SK-N-SH (cell line): ENCODE measurements around the gene P2RY8. TPM values are rescaled to one million over a fixed set of nuclear protein-coding genes. Genes with fewer than 3 reads are reported as not detected.

ENCODE experiments used
- CTCF ChIA-PET: fragments of 300-600, 350-600 bp; formaldehyde crosslinking; extraction: SDS; loops from one replicate; lab custom pipeline; 2021; lab: Yijun Ruan, JAX
- POLR2A ChIA-PET: fragments of 350-600 bp; sonication (Branson Sonifier 250); formaldehyde crosslinking; extraction: SDS; loops from one replicate; lab custom pipeline; 2020; ENCODE audit warnings: antibody characterized with exemption, inconsistent platforms; lab: Yijun Ruan, JAX
- DNase-seq: peaks from one replicate; pipeline ENCODE4 v3.0.0; 2012
- H2AFZ ChIP-seq: fragments of 200-600 bp; sonication (generic); 2 replicates; pipeline ENCODE4 v1.8.1; 2016; ENCODE audit warnings: antibody characterized with exemption, mild to moderate bottlenecking, low read depth
- H3F3A ChIP-seq: fragments of 200-600 bp; sonication (generic); replicated peaks from 2 replicates; pipeline ENCODE3; 2016; ENCODE audit warnings: antibody characterized with exemption, mild to moderate bottlenecking; ENCODE audit not compliant: insufficient read depth
- H3K27ac ChIP-seq, 2 experiments: fragments of 200-500 bp in 1 of 2; fragments of 200-600 bp in 1 of 2; sonication (Bioruptor generic) in 1 of 2; sonication (generic), shearing (Covaris generic) in 1 of 2; 2 replicates each; pipeline versions ENCODE4 v1.5.1 to v1.6.1; 2014 to 2016; ENCODE audit warnings: low read depth in 2 of 2, inconsistent platforms in 1 of 2, low read length in 1 of 2, mild to moderate bottlenecking in 1 of 2, mixed read lengths in 1 of 2
- H3K27me3 ChIP-seq: fragments of 200-600 bp; sonication (generic), shearing (Covaris generic); 2 replicates; pipeline ENCODE4 v1.6.1; 2016; ENCODE audit warnings: mixed run types; ENCODE audit not compliant: insufficient read depth
- H3K36me3 ChIP-seq, 2 experiments: fragments of 200-500 bp in 1 of 2; fragments of 200-600 bp in 1 of 2; sonication (Bioruptor generic) in 1 of 2; sonication (generic) in 1 of 2; replicated peaks in 1 of 2; 2 replicates each; pipeline versions ENCODE3 to v1.5.1; 2014 to 2016; ENCODE audit warnings: low read length in 1 of 2, mild to moderate bottlenecking in 1 of 2; ENCODE audit not compliant: insufficient read depth in 2 of 2, control insufficient read depth in 1 of 2
- H3K4me1 ChIP-seq, 2 experiments: fragments of 200-500 bp in 1 of 2; fragments of 200-600 bp in 1 of 2; sonication (Bioruptor generic) in 1 of 2; sonication (generic), shearing (Covaris generic) in 1 of 2; 2 replicates each; pipeline versions ENCODE4 v1.5.1 to v1.6.1; 2014 to 2016; ENCODE audit warnings: low read depth in 1 of 2, low read length in 1 of 2, mixed run types in 1 of 2; ENCODE audit not compliant: insufficient read depth in 2 of 2, control insufficient read depth in 1 of 2
- H3K4me2 ChIP-seq: fragments of 200-600 bp; sonication (generic), shearing (Covaris generic); 2 replicates; pipeline ENCODE4 v1.6.1; 2017; ENCODE audit warnings: mixed run types
- H3K4me3 ChIP-seq, 2 experiments: fragments of 200-500 bp in 1 of 2; fragments of 200-600 bp in 1 of 2; sonication (Bioruptor generic) in 1 of 2; sonication (generic), shearing (Covaris generic) in 1 of 2; 2 replicates each; pipeline versions ENCODE4 v1.5.1 to v1.8.1; 2014 to 2016; ENCODE audit warnings: low read depth in 2 of 2, inconsistent platforms in 1 of 2, low read length in 1 of 2, mild to moderate bottlenecking in 1 of 2, mixed read lengths in 1 of 2, moderate library complexity in 1 of 2
- H3K79me2 ChIP-seq: fragments of 200-600 bp; sonication (generic); 2 replicates; pipeline ENCODE4 v1.8.1; 2017; ENCODE audit warnings: mild to moderate bottlenecking; ENCODE audit not compliant: insufficient read depth
- H3K9ac ChIP-seq: fragments of 200-600 bp; sonication (generic); 2 replicates; pipeline ENCODE4 v1.6.1; 2017; ENCODE audit warnings: mixed run types
- H3K9me2 ChIP-seq: fragments of 200-600 bp; sonication (generic); 2 replicates; pipeline ENCODE4 v1.6.1; 2017; ENCODE audit warnings: mixed run types
- H3K9me3 ChIP-seq: fragments of 200-600 bp; sonication (generic); 2 replicates; pipeline ENCODE4 v1.6.1; 2017; ENCODE audit warnings: mixed run types, mild to moderate bottlenecking, moderate library complexity
- H4K20me1 ChIP-seq: fragments of 200-600 bp; sonication (generic); 2 replicates; pipeline ENCODE4 v1.6.1; 2017; ENCODE audit warnings: mild to moderate bottlenecking, mixed run types; ENCODE audit not compliant: insufficient read depth
- ELF1 ChIP-seq: IDR thresholded peaks from 2 replicates; pipeline ENCODE4 v1.4.0; 2012
- EP300 ChIP-seq, 2 experiments: IDR thresholded peaks; 2 replicates each; pipeline versions ENCODE4 v1.4.0 to v1.6.1; 2012; ENCODE audit warnings: borderline replicate concordance in 1 of 2, low read depth in 1 of 2, low read length in 1 of 2
- EZH2phosphoT487 ChIP-seq: fragments of 200-600 bp; sonication (generic); IDR thresholded peaks from 2 replicates; pipeline ENCODE4 v1.6.1; 2017; ENCODE audit warnings: low read depth, mixed run types, mild to moderate bottlenecking, antibody characterized with exemption, moderate library complexity, borderline replicate concordance
- FOXJ3 ChIP-seq: sonication (generic); formaldehyde crosslinking; IDR thresholded peaks from 2 replicates; pipeline ENCODE4 v1.5.1; 2020; ENCODE audit warnings: mild to moderate bottlenecking, missing genetic modification reagents
- GABPA ChIP-seq: IDR thresholded peaks from 2 replicates; pipeline ENCODE4 v1.4.0; 2012; ENCODE audit warnings: low read depth, mild to moderate bottlenecking
- GATA2 ChIP-seq: sonication (generic); formaldehyde crosslinking; IDR thresholded peaks from 2 replicates; pipeline ENCODE4 v1.5.0; 2020; ENCODE audit warnings: mild to moderate bottlenecking, missing genetic modification reagents
- IRF3 ChIP-seq: fragments of 150-350 bp; IDR thresholded peaks from 2 replicates; pipeline ENCODE4 v1.6.1; 2016; ENCODE audit warnings: mild to moderate bottlenecking, low read depth, low read length
- MAX ChIP-seq: IDR thresholded peaks from 2 replicates; pipeline ENCODE4 v1.4.0; 2012; ENCODE audit warnings: low read depth
- MEF2A ChIP-seq: IDR thresholded peaks from 2 replicates; pipeline ENCODE4 v1.4.0; 2012; ENCODE audit warnings: low read depth, borderline replicate concordance
- PBX3 ChIP-seq: IDR thresholded peaks from 2 replicates; pipeline ENCODE4; 2012
- POLR2AphosphoS5 ChIP-seq: IDR thresholded peaks from 2 replicates; pipeline ENCODE4 v1.6.1; 2012; ENCODE audit warnings: low read depth, low read length
- SIN3A ChIP-seq: IDR thresholded peaks from 2 replicates; pipeline ENCODE4 v1.6.1; 2012; ENCODE audit warnings: low read depth, mild to moderate bottlenecking, low read length, moderate library complexity, borderline replicate concordance
- USF2 ChIP-seq: fragments of 150-350 bp; IDR thresholded peaks from 2 replicates; pipeline ENCODE4 v1.6.1; 2017; ENCODE audit warnings: antibody characterized with exemption, low read length, low read depth, borderline replicate concordance
- ZBTB33 ChIP-seq: IDR thresholded peaks from 2 replicates; pipeline ENCODE4 v1.4.0; 2012; ENCODE audit warnings: low read depth, borderline replicate concordance
- WGBS: methylation state at CpG from one replicate; pipeline ENCODE4 v1.1.6; 2017; ENCODE audit warnings: low lambda C conversion rate; 5-methylcytosine and 5-hydroxymethylcytosine counted together
- polyA plus RNA-seq, 3 experiments: library from polyadenylated mRNA; depleted of rRNA; stranded (reverse); fragments of >200 nt; gene quantifications; 2 replicates each; pipeline ENCODE4 v1.2.3, GENCODE V29; 2012

Gene P2RY8
- polyA plus RNA-seq, 1 of the 3 experiments (the other 2 are of a cell fraction) = 0.08 TPM

- 95% methylated on average over 18 of the region's 18 CpGs for WGBS
- Histone ChIP-seq H3K9me2 (no peaks in the 10 kb centered on the region), H3K4me3 (no peak overlapping the region; a peak in 1 of 4 replicates), H3K9me3 (no peaks in the 10 kb centered on the region), H3K79me2 (peaks cover 27% of the 10 kb centered on the region), H3K9ac (no peak overlapping the region), H3F3A (no peaks in the 10 kb centered on the region), H3K4me1 (no peaks in the 10 kb centered on the region)
- CTCF ChIA-PET = no interaction called here
- TF ChIP-seq IRF3 = no peak
- TF ChIP-seq EP300 (IDR thresholded peaks at IDR 0.05; ENCODE audit: borderline replicate concordance in 1 of 2, low read depth in 1 of 2, low read length in 1 of 2) = no peak
- no peak for TF ChIP-seq ELF1
- no peak for TF ChIP-seq ZBTB33
- no peak for TF ChIP-seq MAX
- TF ChIP-seq SIN3A = no peak
- TF ChIP-seq USF2 = no peak
- no peak for TF ChIP-seq GATA2 (CRISPR knock-in tag)
- TF ChIP-seq PBX3 = no peak
- TF ChIP-seq EZH2phosphoT487 = no peak
- no peak for TF ChIP-seq FOXJ3 (CRISPR knock-in tag)
- TF ChIP-seq GABPA = no peak
- TF ChIP-seq POLR2AphosphoS5 = no peak
- TF ChIP-seq MEF2A = no peak
- TF ChIP-seq, all 33 proteins: peak for 0
- no peak overlapping the region for H3K27ac ChIP-seq
- no peaks in the 10 kb centered on the region for H3K27me3 ChIP-seq
- POLR2A ChIA-PET = no interaction called here
- no peak for DNase-seq
- H2AFZ ChIP-seq = no peak overlapping the region
- peaks cover 0 to 9% of the 10 kb centered on the region in 2 experiments for H3K36me3 ChIP-seq
- H3K4me2 ChIP-seq = no peak overlapping the region
- H4K20me1 ChIP-seq = no peaks in the 10 kb centered on the region
These were observed 94.8 kb downstream of the P2RY8 start for GRCh38 chrX:1442016-1442665.
